Stimulated activated CD8-positive, alpha-beta memory T cell treated with anti-CD3 and anti-CD28 coated beads, Interleukin-12 subunit alpha, Interleukin-12 subunit beta, amount 100 ng/mL, for 24 hours (primary cell): Measurements from ENCODE around the gene UBXN7.
"Not testable (repeated sequence)": the region's sequence is repeated elsewhere in the genome, so short reads cannot be mapped to it uniquely, and the experiment has no call there.

ENCODE experiments used
- DNase-seq: peaks from one replicate; pipeline ENCODE4 v3.0.0-alpha.2; 2020; ENCODE audit errors: extremely low read depth

Gene UBXN7

GRCh38 chr3:196316799-196317686 lies 115.2 kb downstream of the UBXN7 start:
- DNase-seq, result not testable (repeated sequence)

DNA sequence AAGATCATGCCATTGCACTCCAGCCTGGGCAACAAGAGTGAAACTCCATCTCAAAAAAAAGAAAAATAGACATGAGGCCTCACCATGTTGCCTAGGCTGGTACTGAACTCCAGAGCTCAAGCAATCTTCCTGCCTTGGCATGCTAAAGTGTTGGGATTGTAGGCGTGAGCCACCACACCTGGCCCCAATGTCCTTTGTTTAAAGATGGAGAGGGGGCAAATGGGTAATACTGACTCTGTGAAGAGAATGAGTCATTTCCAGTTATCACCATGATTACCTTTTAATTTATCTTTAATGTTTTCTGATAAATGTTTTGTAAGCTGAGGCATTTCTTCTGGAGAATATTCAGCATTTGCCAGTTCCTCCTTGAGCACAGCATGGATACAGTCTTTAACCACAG lies 116.4 kb downstream of the UBXN7 start:
- DNase-seq, result no peak

DNA sequence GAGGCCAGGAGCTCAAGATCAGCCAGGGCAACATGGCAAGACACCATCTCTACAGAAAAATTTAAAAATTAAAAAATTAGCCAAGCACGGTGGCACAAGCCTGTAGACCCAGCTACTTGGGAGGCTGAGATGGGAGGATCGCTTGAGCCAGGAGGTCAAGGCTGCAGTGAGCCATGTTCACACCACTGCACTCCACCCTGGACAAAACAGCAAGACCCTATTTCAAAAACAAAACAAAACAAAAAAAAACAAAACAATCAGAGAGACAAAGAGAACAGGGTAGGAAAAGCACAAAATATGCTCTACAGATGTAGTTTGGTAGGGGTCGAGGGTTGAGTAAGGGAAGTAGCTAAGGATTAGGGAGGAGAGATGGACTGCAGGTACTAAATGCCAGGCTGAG lies 117.6 kb downstream of the UBXN7 start:
- DNase-seq, result no peak

GRCh38 chr3:196314086-196314485 lies 118.1 kb downstream of the UBXN7 start:
- not testable (repeated sequence) for DNase-seq

DNA sequence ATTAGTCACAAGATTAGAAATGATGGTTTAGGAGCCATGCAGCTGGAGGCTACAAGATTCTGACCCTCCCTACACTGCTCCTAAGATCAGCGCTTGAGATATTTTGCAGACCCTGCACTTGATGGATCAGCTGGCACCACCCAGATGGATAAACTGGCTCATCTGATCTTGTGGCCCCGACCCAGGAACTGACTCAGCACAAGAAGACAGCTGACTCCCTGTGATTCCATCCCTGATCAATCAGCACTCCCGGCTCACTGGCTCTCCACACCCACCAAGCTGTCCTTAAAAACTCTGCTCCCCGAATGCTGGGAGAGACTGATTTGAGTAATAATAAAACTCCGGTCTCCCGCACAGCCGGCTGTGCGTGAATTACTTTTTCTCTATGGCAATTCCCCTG lies 129.3 kb downstream of the UBXN7 start:
- DNase-seq, result not testable (repeated sequence)

DNA sequence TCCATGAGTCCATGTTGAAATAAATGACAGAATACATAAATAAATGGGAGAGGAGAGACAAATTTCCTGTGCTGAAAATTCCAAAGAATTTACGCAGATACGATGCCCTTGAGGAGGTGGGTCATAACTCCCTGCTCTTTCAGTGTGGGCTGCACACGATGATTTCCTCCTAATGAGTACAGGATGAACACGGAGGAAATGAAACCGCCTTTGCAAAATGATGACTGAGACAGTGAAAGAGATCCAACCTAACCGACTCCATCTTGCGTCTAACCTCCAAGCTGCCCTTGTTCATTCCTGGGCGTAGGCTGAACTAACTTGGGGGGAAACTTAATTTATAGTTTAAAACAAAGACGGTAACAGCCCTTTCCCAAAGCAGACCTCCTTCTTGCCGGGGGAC lies 129.7 kb downstream of the UBXN7 start:
- DNase-seq, result not testable (repeated sequence)

- no peak for DNase-seq
Observed at GRCh38 chr3:196298521-196298920, 133.7 kb downstream of the UBXN7 start.
